T-helper 22 cell (primary cell): ENCODE data around the gene CCDC7.
"Not testable (repeated sequence)": the region's sequence is repeated elsewhere in the genome, so short reads cannot be mapped to it uniquely, and the experiment has no call there.

ENCODE experiments used
- DNase-seq: peaks from one replicate; pipeline ENCODE4 v3.0.0-alpha.2; 2020; ENCODE audit warnings: low read depth

CCDC7 gene

DNA sequence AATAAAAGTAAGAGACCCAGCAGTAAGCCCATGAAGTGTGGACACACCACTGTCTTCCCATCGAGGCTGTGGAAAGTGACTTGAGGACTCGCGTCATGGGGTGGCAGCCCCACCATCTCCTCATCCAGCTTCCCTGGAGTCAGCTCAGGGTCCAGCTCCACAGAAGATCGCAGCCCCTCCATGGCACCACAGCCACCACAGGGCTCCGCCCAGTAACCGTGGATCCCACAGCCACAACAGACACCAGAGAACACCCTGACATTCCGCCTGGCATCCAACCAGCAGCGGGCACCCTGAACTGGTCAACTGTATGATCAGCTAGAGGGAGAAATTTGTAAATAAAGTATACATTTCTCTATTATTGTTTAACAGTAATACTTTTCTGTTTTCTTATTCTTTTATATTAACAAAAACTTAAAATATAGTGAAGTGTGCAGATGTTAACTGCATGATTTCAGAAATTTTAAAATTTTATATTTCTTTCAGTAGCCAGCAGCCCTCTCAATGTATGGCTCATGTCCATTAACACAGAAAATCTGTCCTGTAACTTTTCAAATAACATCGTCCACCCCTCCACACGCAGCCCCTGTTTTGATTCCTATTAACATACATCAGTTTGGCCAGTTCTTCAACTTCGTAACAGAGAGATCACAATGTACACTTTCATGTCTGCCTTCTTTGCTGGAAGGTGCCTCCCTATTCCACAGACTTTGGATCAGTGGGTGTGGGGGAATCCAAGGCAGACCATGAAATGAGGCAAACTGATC lies 442.4 kb downstream of the CCDC7 start:
- no peak for DNase-seq

DNA sequence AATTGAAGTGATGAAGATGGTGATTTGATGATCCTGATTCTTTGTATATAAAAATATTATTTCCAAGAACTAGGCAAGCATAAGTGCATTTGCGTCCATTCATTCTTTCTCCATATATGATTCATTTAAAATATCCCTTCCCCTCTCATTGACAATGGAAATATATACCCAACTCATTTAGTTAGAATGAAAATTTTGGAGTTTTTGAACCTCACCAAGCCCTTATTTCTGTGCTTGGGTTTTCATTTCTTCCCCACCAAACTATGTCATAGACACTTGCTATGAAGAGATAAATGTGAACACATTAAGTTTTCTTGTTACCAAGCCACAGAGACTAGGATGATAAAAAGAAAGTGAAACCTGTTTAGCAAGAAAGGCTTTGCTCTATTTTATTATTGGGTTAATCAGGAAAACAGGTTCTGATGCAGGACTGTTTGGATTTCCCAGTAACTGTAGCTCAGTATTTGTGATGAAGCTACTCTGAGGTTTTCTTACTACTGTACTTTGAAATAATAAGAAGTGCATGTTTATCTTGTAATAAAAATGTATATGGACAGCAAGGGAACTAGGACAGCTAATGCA lies 443.8 kb downstream of the CCDC7 start:
- no peak for DNase-seq

DNA sequence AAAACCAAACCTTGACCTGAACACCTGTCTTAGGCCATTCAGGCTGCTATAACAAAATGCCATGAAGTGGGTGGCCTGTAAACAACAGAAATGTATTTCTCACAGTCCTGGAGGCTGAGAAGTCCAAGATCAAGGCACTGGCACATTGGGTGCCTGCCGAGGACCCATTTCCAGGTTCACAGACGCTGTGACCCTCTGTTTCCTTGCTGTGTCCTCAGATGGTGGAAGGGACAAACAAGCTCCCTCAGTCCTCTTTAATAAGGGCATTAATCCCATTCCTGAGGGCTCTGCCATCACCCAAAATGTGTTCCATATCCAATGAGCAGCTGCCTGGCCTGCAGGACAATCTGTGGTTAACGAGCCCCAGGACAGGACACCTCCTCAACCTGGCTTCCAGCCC lies 444.5 kb downstream of the CCDC7 start:
- DNase-seq, result no peak

DNA sequence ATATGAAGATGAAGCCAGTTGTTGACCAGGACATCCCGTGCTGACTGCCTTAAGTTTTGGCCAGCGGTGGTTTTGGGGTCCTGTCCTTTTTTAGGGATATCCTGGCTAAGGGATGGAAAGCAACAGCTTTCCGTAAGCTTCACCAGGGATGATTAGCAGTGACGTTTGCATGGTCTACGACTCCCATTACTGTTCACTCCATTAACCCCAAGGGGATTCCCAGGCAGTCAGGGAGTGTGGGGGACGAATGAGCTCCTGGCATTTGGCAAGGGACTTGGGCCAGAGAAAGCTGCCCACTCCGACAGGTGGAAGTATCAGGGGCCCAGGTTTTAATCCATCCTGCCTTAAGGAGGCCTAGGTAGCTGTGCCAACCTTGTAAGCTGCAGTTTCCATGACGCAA lies 445.3 kb downstream of the CCDC7 start:
- DNase-seq, result no peak

DNA sequence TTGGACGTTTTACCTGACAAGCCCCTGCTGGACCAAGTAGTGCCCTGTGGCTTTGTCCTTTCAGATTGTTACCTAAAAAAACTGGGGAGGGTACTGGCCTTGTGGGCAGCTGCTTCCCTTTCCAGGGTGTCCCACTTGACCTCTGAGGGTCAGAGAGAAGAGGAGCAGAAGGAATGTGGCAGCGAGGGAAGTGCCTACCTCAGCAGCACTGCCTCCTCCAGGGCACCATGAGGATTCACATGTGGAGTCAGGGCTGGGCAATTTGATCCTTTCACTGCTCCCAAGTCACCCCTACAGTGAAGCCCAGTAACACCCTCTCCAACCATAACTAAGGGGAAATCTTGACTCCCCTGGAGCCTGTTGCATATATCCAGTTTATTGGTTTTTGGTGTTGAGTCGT lies 447.5 kb downstream of the CCDC7 start:
- DNase-seq, result no peak

DNA sequence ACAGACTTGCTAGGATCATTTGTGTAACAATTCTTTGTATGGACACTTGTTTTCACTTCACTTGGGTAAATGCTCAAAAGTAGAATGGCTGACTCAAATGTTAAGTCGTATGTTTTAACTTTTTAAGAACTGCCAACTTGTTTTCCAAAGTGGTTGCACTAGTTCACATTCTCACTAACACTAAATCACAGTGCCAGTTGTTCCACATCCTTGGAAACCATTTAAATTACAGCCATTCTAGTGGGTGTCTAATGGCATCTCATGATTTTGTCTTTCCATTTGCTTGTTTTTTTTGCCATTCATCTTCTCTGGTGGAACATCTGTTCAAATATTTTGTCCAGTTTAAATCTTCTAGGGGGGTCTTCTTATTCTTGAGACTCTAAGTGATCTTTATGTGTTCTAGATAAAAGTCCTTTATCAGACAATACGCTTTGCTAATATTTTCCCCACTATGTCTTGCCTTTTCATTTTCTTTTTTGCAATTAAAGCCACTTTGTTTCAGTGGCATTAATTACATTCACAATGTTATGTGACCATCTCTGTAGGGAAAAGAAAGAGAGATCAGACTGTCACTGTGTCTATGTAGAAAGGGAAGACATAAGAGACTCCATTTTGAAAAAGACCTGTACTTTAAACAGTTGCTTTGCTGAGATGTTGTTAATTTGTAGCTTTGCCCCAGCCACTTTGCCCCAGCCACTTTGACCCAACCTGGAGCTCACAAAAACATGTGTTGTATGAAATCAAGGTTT lies 448.1 kb downstream of the CCDC7 start:
- no peak for DNase-seq

DNA sequence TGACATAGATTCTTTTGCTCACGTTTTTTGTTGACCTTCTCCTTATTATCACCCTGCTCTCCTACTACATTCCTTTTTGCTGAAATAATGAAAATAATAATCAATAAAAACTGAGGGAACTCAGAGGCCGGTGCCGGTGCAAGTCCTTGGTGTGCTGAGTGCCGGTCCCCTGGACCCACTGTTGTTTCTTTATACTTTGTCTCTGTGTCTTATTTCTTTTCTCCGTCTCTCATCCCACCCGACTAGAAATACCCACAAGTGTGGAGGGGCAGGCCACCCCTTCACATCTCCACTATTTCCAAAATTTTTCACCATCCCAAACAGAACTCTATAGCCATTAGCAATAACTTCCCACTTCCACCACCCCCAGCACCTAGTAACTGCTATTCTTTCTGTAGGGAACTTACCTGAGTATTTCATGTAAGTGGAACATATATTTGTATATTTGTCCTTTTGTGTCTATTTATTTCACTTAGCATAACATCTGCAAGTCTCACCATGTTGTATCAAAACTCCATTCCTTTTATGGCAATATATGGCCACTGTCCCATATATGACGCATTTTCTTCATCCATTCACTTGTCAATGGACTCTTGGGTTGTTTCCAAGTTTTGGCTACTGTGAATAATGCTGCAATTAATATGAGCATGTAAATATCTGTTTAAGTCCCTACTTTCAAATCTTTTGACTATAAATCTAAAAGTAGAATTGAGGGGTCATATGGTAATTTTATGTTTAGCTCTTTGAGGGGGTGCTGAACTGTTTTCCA lies 449.4 kb downstream of the CCDC7 start:
- DNase-seq, result not testable (repeated sequence)

DNA sequence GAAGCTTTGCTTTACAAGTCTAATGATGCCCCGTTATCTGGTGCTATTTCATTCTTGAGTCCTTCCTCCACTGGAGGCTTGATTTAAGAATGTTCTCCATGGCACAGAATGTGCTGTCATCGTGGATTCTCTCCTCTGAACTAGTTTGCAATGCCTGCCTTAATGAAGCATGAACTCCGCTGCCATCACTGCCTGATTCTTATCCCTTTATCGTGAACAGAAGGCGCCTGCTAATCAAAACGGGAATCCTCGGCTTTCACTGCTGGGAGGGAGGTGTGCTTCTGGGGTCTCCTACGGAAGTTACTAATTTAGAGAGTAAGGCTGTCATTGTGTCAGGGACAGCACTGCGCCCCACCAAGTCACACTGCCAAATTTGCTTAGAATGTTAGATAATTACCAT lies 455.9 kb downstream of the CCDC7 start:
- DNase-seq, result no peak

DNA sequence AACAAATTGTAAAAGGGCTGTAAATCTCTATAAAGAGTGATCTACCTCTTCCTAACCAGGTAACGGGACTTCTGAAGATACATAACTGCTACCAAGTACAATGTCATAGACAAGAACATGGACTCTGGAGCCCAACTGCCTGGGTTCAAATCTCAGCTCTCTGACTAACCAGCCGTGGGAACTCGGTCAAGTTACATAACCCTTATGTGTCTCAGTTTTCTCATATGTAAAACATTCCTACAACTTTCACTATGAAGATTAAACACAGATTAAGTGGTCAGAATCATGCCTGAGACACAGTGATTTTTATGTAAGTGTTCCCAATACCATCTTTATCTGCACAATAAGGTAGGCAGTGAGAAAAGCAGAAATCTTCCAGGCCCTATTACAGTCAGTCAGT lies 459.5 kb downstream of the CCDC7 start:
- DNase-seq, result no peak

DNA sequence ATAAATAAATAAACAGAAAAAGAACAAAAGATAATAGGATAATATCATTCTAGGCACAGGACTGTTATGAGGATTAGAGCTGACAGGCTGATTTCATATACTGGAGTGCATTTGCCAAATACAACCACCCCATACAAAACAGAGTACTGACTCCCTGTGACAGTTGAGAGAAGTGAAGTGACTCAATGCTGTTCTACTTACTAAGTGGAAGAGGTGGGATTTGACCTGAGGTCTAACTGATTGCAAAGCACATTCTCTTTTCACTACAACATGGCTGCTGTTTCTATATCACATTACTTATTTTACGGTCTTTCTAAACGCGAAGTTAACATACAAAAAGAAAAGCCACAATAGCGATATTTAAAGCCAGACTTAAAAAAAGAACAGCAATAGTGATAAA lies 460.7 kb downstream of the CCDC7 start:
- no peak for DNase-seq

DNA sequence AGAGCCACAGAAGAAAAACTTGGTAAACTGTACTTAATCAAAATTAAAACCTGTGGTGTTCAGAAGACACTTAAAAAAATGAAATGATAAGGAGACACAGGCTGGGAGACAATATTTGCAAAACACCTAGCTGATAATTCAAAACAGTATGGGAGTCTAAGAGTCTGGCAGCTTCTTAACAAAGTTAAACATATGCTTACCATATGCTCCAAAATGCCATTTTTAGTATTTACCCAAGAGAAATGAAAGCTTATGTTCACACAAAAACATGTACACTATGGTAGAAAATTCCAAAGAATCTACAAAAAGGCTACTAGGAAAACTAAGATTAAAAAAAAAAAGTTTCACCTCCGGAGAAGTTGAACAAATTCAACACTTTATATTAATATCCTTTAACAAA lies 463.5 kb downstream of the CCDC7 start:
- no peak for DNase-seq

DNA sequence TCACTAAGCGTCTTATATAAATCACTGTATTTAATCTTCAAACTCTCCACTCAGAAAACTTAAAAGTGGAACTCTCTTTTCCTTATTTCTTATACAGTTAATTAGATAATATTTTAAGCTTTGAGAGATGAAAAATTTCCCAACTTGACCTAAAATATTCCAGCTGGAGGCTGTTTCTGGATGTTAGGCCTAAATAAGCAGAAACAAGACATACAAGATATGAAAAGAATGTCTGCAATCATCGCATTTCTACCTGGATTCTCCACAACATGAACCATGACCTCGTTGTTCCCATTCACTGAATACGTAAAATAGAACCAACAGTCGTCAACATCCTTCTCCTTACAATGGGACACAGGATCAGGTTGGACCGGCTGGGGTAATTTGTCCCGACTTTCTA lies 464.0 kb downstream of the CCDC7 start:
- DNase-seq, result not testable (repeated sequence)

DNA sequence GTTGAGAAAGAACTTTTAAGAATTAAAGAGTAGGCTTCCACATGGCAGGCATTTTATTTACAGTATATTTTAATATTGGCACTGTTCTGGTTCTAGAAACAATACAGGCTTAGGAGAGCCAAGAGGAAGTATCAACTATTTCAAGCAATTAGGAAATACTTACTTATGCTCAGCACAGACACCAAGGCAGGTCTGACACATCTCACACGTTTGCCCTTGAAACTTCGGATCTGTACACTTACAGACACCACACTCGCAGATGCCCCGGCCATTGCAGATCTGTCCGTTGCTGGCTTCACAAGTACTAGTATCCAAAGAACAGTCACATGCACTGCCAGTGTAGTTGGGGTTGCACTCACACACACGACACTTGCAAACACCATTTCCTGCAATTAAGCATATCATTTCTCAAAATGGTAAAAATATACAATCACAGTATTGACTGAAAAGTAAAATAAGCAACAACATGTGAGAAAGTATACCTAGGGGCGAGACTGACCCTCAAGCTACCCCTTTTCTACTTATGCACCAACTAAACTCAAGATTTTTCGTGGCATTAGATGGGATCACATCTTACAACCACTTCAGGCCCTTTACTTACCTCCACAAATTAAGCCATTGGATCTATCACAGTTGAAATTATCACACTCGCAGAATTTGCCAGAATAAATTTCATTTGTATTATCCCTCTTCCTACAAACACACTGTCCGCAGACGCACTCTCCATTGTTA lies 465.5 kb downstream of the CCDC7 start:
- no peak for DNase-seq

DNA sequence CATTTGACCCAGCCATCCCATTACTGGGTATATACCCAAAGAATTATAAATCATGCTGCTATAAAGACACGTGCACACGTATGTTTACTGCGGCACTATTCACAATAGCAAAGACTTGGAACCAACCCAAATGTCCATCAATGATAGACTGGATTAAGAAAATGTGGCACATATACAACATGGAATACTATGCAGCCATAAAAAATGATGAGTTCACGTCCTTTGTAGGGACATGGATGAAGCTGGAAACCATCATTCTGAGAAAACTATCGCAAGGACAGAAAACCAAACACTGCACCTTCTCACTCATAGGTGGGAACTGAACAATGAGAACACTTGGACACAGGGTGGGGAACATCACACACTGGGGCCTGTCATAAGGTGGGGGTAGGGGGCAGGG lies 471.9 kb downstream of the CCDC7 start:
- not testable (repeated sequence) for DNase-seq

DNA sequence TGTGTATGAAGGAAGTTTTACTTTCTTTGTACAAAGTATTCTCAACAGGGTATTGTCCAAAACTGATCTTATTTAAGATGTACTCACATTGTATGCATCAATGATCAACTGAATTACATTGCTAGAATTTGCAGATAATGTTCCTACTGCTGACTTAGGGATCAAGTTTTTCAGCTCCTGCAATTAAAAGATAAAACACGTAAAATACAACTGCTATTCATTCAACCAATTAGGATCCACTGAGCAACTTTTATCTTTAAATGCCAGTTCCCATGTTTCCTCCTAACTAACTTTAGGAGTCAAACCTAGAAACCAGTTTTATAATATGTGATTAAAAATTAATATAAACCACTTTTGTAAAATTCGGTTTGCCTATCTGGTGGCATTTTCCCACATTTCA lies 476.2 kb downstream of the CCDC7 start:
- no peak for DNase-seq

DNA sequence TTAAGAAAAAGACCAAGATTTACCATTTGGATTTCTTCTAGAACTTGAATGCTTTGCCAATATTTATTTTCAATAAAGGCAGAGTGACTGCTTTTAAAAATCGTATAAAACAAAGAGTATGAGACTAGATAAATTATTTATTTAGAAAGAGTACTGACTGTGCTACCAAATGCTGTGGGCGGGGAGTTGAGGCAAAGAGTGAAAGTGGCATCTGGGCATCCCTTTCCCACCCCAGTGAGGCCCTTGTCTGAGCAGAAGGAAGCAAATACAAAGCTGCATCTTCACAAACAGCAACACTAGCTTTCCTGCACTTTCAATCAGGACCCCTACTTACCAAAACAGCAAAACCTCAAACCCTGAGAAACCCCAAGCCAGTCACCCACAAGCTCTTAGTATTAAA lies 477.2 kb downstream of the CCDC7 start:
- DNase-seq, result no peak

DNA sequence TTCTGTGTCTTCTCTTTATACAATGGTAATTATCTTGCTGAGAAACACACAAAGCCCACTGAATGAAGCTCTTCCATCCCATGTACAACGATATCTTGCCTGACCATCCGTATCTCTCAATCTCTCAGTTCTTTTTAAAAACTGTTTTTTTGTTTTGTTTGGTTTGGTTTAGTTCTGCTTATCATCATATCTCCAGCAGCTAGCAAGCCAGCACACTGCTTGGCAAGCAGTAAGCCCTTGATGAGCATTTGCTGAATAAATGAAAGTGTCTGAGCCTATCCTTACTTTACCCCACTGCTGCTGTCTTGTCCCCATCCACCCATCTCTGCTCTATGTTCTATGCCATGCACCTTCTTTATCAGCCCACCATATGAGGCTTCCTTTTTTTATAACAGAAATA lies 477.9 kb downstream of the CCDC7 start:
- no peak for DNase-seq
